Measurements from ENCODE around the gene ALPI.

ALPI gene

GRCh38 chr2:232481322-232482140, 25.6 kb downstream of the ALPI start:
- ATAC-seq = no peak
- TF ChIP-seq ZFP3 (CRISPR knock-in tag; IDR thresholded peaks at IDR 0.05) (no peak), ZNF8 (CRISPR knock-in tag; IDR thresholded peaks at IDR 0.05) (no peak), SNAI2 (CRISPR knock-in tag; IDR thresholded peaks at IDR 0.05) (no peak), GLIS3 (CRISPR knock-in tag; IDR thresholded peaks at IDR 0.05) (no peak), ZC3H10 (CRISPR knock-in tag; IDR thresholded peaks at IDR 0.05) (no peak), RARB (CRISPR knock-in tag; IDR thresholded peaks at IDR 0.05) (no peak), CREB5 (CRISPR knock-in tag; IDR thresholded peaks at IDR 0.05; ENCODE audit: low read depth) (no peak), ISL1 (CRISPR knock-in tag; IDR thresholded peaks at IDR 0.05) (no peak), BACH2 (CRISPR knock-in tag; IDR thresholded peaks at IDR 0.05; ENCODE audit: borderline replicate concordance) (no peak), ZNF70 (CRISPR knock-in tag; IDR thresholded peaks at IDR 0.05) (no peak), CSDC2 (CRISPR knock-in tag; IDR thresholded peaks at IDR 0.05) (no peak), PATZ1 (CRISPR knock-in tag; IDR thresholded peaks at IDR 0.05; ENCODE audit: borderline replicate concordance) (no peak), POU6F1 (CRISPR knock-in tag; IDR thresholded peaks at IDR 0.05; ENCODE audit: borderline replicate concordance, low read depth) (no peak), ARNTL (CRISPR knock-in tag; IDR thresholded peaks at IDR 0.05; ENCODE audit: borderline replicate concordance, low read depth) (no peak), PPARA (CRISPR knock-in tag; IDR thresholded peaks at IDR 0.05; ENCODE audit: borderline replicate concordance) (no peak), OSR1 (CRISPR knock-in tag; IDR thresholded peaks at IDR 0.05) (no peak), TOX (CRISPR knock-in tag; IDR thresholded peaks at IDR 0.05; ENCODE audit: borderline replicate concordance) (no peak), TSHZ2 (CRISPR knock-in tag; IDR thresholded peaks at IDR 0.05) (no peak)

GRCh38 chr2:232482301-232483238, 26.6 kb downstream of the ALPI start:
- TF ChIP-seq ZFP3 (CRISPR knock-in tag; IDR thresholded peaks at IDR 0.05) (no peak), TCF4 (CRISPR knock-in tag; IDR thresholded peaks at IDR 0.05; ENCODE audit: borderline replicate concordance) (no peak), ZFP30 (CRISPR knock-in tag; IDR thresholded peaks at IDR 0.05) (no peak)
- ATAC-seq = no peak

- TF ChIP-seq CSRNP3 (CRISPR knock-in tag; IDR thresholded peaks at IDR 0.05) = no peak
- no peak for TF ChIP-seq TCF4 (CRISPR knock-in tag; IDR thresholded peaks at IDR 0.05; ENCODE audit: borderline replicate concordance)
- TF ChIP-seq SNAI2 (CRISPR knock-in tag; IDR thresholded peaks at IDR 0.05) = no peak
- TF ChIP-seq RARB (CRISPR knock-in tag; IDR thresholded peaks at IDR 0.05) = no peak
- TF ChIP-seq CREB5 (CRISPR knock-in tag; IDR thresholded peaks at IDR 0.05; ENCODE audit: low read depth) = no peak
- ATAC-seq = no peak
These were observed 27.5 kb downstream of the ALPI start for GRCh38 chr2:232483311-232483922.
